Hepatocyte (in vitro differentiated cells): ENCODE measurements around the gene CLEC19A. TPM values are rescaled to one million over a fixed set of nuclear protein-coding genes. Genes with fewer than 3 reads are reported as not detected.

Experiments used
- DNase-seq: peaks from one replicate; pipeline ENCODE4 v3.0.0-alpha.2; 2016; ENCODE audit warnings: low spot score
- H2AFZ ChIP-seq: fragments of 200-600 bp; sonication (generic); 2 replicates; pipeline ENCODE4 v1.6.0; 2016; ENCODE audit warnings: antibody characterized with exemption, mild to moderate bottlenecking
- H3K27ac ChIP-seq: fragments of 200-600 bp; sonication (generic); 2 replicates; pipeline ENCODE4 v1.5.1; 2016; ENCODE audit warnings: mild to moderate bottlenecking
- H3K27me3 ChIP-seq: fragments of 200-600 bp; sonication (generic); 2 replicates; pipeline ENCODE4 v1.6.1; 2016
- H3K36me3 ChIP-seq: fragments of 200-600 bp; sonication (generic); replicated peaks from 2 replicates; pipeline ENCODE4 v1.5.1; 2016; ENCODE audit warnings: low read depth; ENCODE audit not compliant: insufficient read depth
- H3K4me1 ChIP-seq: fragments of 200-600 bp; sonication (generic); 2 replicates; pipeline ENCODE4 v1.5.1; 2016; ENCODE audit warnings: mild to moderate bottlenecking, moderate library complexity; ENCODE audit not compliant: insufficient read depth
- H3K4me2 ChIP-seq: fragments of 200-600 bp; sonication (generic); 2 replicates; pipeline ENCODE4 v1.6.0; 2016
- H3K4me3 ChIP-seq: fragments of 200-600 bp; sonication (generic); 2 replicates; pipeline ENCODE4 v1.5.1; 2016; ENCODE audit warnings: mild to moderate bottlenecking
- H3K79me2 ChIP-seq: fragments of 200-600 bp; sonication (generic); 2 replicates; pipeline ENCODE4 v1.6.0; 2017; ENCODE audit warnings: mild to moderate bottlenecking
- H3K9me2 ChIP-seq: fragments of 200-600 bp; sonication (generic); replicated peaks from 2 replicates; pipeline ENCODE4 v1.6.0; 2017; ENCODE audit warnings: mild to moderate bottlenecking; ENCODE audit not compliant: insufficient read depth
- H3K9me3 ChIP-seq: fragments of 200-600 bp; sonication (generic); 2 replicates; pipeline ENCODE4 v1.5.1; 2016; ENCODE audit warnings: low read depth, mild to moderate bottlenecking
- H4K20me1 ChIP-seq: fragments of 200-600 bp; sonication (generic); 2 replicates; pipeline ENCODE4 v1.6.0; 2016; ENCODE audit warnings: mild to moderate bottlenecking; ENCODE audit not compliant: insufficient read depth, poor library complexity, severe bottlenecking
- CTCF ChIP-seq: fragments of 200-600 bp; sonication (generic); IDR thresholded peaks from 2 replicates; pipeline ENCODE4 v1.5.1; 2016; ENCODE audit warnings: antibody characterized with exemption, mild to moderate bottlenecking; ENCODE audit not compliant: poor library complexity
- EZH2 ChIP-seq: fragments of 200-600 bp; sonication (generic); IDR thresholded peaks from 2 replicates; pipeline ENCODE4 v1.6.1; 2016; ENCODE audit warnings: antibody characterized with exemption, mild to moderate bottlenecking, borderline replicate concordance
- EZH2phosphoT487 ChIP-seq: fragments of 200-600 bp; sonication (generic); IDR thresholded peaks from one replicate; pipeline ENCODE4 v1.6.1; 2018; ENCODE audit warnings: antibody characterized with exemption, mild to moderate bottlenecking, low read depth, moderate library complexity; ENCODE audit not compliant: unreplicated experiment, severe bottlenecking
- WGBS: methylation state at CpG from one replicate; pipeline ENCODE4 v1.1.6; 2016; ENCODE audit warnings: low lambda C conversion rate; ENCODE audit errors: missing lambda C conversion rate; 5-methylcytosine and 5-hydroxymethylcytosine counted together
- polyA plus RNA-seq: library from polyadenylated mRNA; unstranded; fragments of >200 nt; fragmentation: Nextera tagmentation; extraction: Ambion mirVana; gene quantifications from 2 replicates; pipeline ENCODE4 v1.2.1, GENCODE V29; 2016
- total RNA-seq: library from RNA; depleted of rRNA; stranded (reverse); fragments of >200 nt; gene quantifications from 2 replicates; pipeline ENCODE4 v1.2.3, GENCODE V29; 2014

Gene CLEC19A
- total and polyA plus RNA-seq, 2 experiments from 2014 or later = not detected

GRCh38 chr16:19338335-19338734 is 52.8 kb downstream of the CLEC19A start:
- Histone ChIP-seq H3K36me3 (no peaks in the 10 kb centered on the region), H3K27ac (no peak overlapping the region), H2AFZ (no peak overlapping the region), H3K9me2 (no peaks in the 10 kb centered on the region), H4K20me1 (no peaks in the 10 kb centered on the region), H3K27me3 (no peaks in the 10 kb centered on the region), H3K4me3 (no peak overlapping the region), H3K9me3 (no peaks in the 10 kb centered on the region), H3K4me2 (no peak overlapping the region), H3K79me2 (no peaks in the 10 kb centered on the region), H3K4me1 (no peaks in the 10 kb centered on the region)
- WGBS = 67% methylated on average over 3 of the region's 3 CpGs
- no peak for DNase-seq
- no peak for TF ChIP-seq CTCF
- TF ChIP-seq EZH2phosphoT487 = no peak
- no peak for TF ChIP-seq EZH2

- Histone ChIP-seq H3K27ac (no peak overlapping the region), H3K79me2 (no peaks in the 10 kb centered on the region), H4K20me1 (no peaks in the 10 kb centered on the region), H3K9me2 (no peaks in the 10 kb centered on the region), H3K9me3 (no peaks in the 10 kb centered on the region), H2AFZ (no peak overlapping the region), H3K4me3 (no peak overlapping the region), H3K36me3 (no peaks in the 10 kb centered on the region), H3K27me3 (no peaks in the 10 kb centered on the region), H3K4me1 (no peaks in the 10 kb centered on the region), H3K4me2 (no peak overlapping the region)
- no peak for DNase-seq
- TF ChIP-seq CTCF (no peak), EZH2phosphoT487 (no peak), EZH2 (no peak)
- WGBS = 74% methylated on average over 9 of the region's 9 CpGs
Measured at GRCh38 chr16:19344224-19344801, 58.8 kb downstream of the CLEC19A start.

GRCh38 chr16:19344980-19345379 is 59.4 kb downstream of the CLEC19A start:
- no peaks in the 10 kb centered on the region for H3K9me3 ChIP-seq
- H3K4me3 ChIP-seq = no peak overlapping the region
- H3K4me1 ChIP-seq = no peaks in the 10 kb centered on the region
- no peak overlapping the region for H3K4me2 ChIP-seq
- no peak overlapping the region for H2AFZ ChIP-seq
- no peaks in the 10 kb centered on the region for H3K36me3 ChIP-seq
- H3K79me2 ChIP-seq = no peaks in the 10 kb centered on the region
- no peaks in the 10 kb centered on the region for H3K9me2 ChIP-seq
- 66% methylated on average over 4 of the region's 4 CpGs for WGBS
- H4K20me1 ChIP-seq = no peaks in the 10 kb centered on the region
- TF ChIP-seq CTCF (no peak), EZH2phosphoT487 (no peak), EZH2 (no peak)
- no peak overlapping the region for H3K27ac ChIP-seq
- no peaks in the 10 kb centered on the region for H3K27me3 ChIP-seq
- DNase-seq = no peak
